HG02885 (cell line): ENCODE measurements around the gene ZBTB38.
A peak's percentile ranks its signal among the peaks of the same experiment; 100 is the strongest.

Experiments used
- ATAC-seq: cut with Tn5 transposase; IDR thresholded peaks from one replicate; pipeline ENCODE4 v1.9.1; 2021; ENCODE audit warnings: mild to moderate bottlenecking; ENCODE audit not compliant: unreplicated experiment, poor library complexity

Gene ZBTB38

GRCh38 chr3:141360888-141361598 lies 7.3 kb upstream of the ZBTB38 start:
- peak; percentile 78 for ATAC-seq

- ATAC-seq, result no peak
Observed at GRCh38 chr3:141362736-141363135, 5.6 kb upstream of the ZBTB38 start.

GRCh38 chr3:141365201-141365600 lies 3.1 kb upstream of the ZBTB38 start:
- ATAC-seq, result no peak

- no peak for ATAC-seq
Observed at GRCh38 chr3:141366285-141367037, 1.8 kb upstream of the ZBTB38 start.

GRCh38 chr3:141367038-141367730 lies 1.1 kb upstream of the ZBTB38 start:
- no peak for ATAC-seq

GRCh38 chr3:141368925-141369794 lies 856 bp downstream of the ZBTB38 start:
- no peak for ATAC-seq

- peak; percentile 91 for ATAC-seq
Observed at GRCh38 chr3:141370065-141370533, 1.8 kb downstream of the ZBTB38 start.

- no peak for ATAC-seq
Observed at GRCh38 chr3:141371882-141372281, 3.6 kb downstream of the ZBTB38 start.

GRCh38 chr3:141372656-141373055 lies 4.4 kb downstream of the ZBTB38 start:
- no peak for ATAC-seq

- no peak for ATAC-seq
Observed at GRCh38 chr3:141373232-141373631, 4.9 kb downstream of the ZBTB38 start.

GRCh38 chr3:141373768-141374526 lies 5.6 kb downstream of the ZBTB38 start:
- no peak for ATAC-seq

GRCh38 chr3:141375381-141376301 lies 7.3 kb downstream of the ZBTB38 start:
- ATAC-seq, result no peak

GRCh38 chr3:141377377-141377776 lies 9.1 kb downstream of the ZBTB38 start:
- no peak for ATAC-seq

- no peak for ATAC-seq
Observed at GRCh38 chr3:141378556-141378955, 10.3 kb downstream of the ZBTB38 start.

- ATAC-seq, result peak; percentile 68
Observed at GRCh38 chr3:141379250-141379966, 11.1 kb downstream of the ZBTB38 start.

- ATAC-seq, result no peak
Observed at GRCh38 chr3:141380279-141380678, 12.0 kb downstream of the ZBTB38 start.

- ATAC-seq, result peak; percentile 24
Observed at GRCh38 chr3:141380987-141381386, 12.7 kb downstream of the ZBTB38 start.

- ATAC-seq, result no peak
Observed at GRCh38 chr3:141382571-141382970, 14.3 kb downstream of the ZBTB38 start.
